Right renal pelvis (tissue), 4 donors: ENCODE results near the gene SETBP1. TPM values are rescaled to one million over a fixed set of nuclear protein-coding genes. Genes with fewer than 3 reads are reported as not detected.

Experiments
- DNase-seq, 4 donors: peaks; one replicate each; pipeline ENCODE4 v3.0.0-alpha.2; 2013; ENCODE audit warnings: low read depth in 4 of 4, low spot score in 3 of 4, missing footprints in 1 of 4
- polyA plus RNA-seq, 4 donors: library from polyadenylated mRNA; unstranded; fragments of 120-200 nt; gene quantifications; one replicate each; pipeline ENCODE4 v1.2.1, GENCODE V29; 2013; ENCODE audit not compliant: insufficient read length in 4 of 4

The SETBP1 gene
- polyA plus RNA-seq, 4 donors: 27.4 to 33.6 (median 32.1) TPM

DNA sequence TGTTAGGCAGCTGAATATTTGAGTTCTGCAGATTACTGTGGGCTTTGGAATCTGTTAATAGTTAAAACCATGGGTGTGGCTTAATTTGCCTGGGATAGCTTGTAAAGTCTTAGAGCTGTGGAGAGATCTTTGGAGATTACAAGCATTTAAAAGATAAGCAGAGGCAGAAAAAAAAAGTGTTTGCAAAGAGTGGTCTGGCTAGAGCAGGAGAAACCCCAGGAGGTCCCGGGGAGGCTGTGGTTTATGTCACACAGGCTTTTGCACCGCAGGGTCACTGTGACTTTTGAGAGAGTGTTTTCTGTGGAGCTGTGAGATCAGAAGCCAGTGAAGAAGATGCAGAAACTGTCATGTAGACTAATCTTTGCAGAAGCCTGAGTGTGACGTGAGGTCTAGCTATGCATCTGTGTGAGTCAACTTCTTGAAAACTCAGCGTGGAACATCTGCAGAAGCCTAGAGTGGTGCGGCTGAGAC is 49.0 kb downstream of the SETBP1 start:
- DNase-seq: no peak

DNA sequence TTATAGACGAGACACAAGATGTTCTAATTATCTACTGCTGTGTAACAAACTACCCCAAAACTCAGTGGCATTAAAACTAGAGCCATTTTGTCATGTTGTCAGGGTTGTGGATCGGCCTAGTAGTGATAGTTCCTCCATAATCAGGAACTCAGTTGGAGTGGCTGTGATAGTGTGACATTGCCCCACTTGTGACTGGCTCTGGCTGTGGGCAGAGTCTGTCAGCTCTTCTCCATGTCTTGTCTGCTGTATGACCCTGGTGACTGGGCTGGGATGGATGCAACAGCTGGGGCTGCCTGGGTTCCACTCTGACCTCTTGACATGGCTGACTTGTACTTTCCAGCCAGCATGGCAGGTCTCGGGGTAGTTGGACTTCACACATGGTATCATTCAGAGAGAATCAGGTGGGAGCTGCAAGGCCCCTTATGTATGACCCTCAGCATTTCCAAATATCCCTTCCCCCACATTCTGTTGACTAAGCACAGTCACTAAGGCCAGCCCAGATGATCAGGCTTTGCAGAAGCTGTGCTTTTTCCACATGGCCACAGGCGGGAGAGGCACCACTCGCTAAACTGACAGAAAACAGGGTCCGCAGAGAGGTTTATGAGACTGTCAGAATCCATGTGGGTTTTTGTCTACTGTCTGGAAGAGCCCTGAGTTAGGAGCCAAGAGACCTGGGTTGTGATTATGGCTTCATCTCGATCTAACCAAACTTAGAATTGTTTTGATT is 50.3 kb downstream of the SETBP1 start:
- no peak for DNase-seq

DNA sequence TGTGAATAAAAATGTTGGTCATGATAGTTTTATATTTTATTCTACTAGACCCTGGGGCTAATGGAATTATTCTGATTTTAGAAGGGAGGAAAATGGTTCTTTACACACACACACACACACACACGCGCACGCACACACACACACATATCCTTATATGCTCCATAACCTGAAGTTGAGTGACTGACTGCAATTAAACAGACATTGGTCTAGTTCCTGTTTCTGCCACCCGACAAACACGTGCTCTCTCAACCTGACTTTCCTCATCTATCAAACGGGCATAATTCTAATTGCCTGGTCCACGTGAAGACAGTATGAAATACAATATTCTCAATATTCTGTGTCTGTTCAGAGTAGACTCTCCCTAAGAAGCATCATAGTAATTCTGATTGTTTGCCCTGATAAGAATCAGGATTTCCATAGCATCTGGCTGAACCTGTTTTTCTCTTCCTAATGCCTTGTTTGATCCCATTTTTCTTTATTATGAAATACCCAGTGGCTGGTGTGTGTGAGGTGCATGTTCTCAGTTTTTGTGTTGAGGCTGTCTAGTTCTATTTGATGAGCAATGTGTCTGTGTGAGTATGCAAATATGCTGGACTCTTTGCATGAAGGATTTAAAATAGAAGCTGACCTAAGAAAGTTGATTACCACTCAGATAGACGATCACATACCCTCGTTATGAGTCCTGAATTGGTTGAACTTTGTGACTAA is 51.0 kb downstream of the SETBP1 start:
- DNase-seq: no peak

DNA sequence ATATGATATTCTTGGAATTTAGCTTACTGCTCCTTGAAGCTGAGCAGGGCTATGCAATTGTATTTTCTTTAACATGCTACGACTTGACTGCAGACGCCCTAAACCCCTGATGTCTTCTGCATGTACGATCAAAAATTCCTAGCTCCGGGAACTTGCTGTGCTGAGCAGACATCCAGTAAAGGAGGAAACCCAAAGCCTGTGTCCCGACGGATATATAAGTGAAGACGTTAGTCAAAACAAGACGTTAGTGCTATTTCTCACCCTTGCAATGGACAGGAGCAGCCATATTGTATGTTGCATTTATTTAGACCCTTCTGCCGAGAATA is 51.5 kb downstream of the SETBP1 start:
- no peak for DNase-seq

DNA sequence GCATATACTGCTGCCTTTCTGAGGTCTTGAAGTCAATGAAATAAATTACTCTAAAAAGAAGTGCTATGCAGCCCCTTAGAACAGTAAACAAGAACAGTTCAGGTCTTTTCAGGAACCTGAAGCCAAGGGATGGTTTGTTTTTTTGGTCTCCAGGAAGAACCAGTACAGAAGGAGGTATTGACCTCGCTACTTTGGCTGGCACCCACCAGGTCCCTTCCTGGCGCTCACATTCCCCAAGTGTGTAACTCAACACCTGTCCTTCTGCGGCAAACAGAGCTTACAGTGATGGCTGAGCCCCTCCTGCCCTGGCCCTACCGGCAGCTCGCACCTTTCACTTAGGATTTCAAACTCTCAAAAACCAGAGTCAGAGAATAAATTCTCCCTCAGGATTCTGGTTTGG is 51.9 kb downstream of the SETBP1 start:
- no peak for DNase-seq

DNA sequence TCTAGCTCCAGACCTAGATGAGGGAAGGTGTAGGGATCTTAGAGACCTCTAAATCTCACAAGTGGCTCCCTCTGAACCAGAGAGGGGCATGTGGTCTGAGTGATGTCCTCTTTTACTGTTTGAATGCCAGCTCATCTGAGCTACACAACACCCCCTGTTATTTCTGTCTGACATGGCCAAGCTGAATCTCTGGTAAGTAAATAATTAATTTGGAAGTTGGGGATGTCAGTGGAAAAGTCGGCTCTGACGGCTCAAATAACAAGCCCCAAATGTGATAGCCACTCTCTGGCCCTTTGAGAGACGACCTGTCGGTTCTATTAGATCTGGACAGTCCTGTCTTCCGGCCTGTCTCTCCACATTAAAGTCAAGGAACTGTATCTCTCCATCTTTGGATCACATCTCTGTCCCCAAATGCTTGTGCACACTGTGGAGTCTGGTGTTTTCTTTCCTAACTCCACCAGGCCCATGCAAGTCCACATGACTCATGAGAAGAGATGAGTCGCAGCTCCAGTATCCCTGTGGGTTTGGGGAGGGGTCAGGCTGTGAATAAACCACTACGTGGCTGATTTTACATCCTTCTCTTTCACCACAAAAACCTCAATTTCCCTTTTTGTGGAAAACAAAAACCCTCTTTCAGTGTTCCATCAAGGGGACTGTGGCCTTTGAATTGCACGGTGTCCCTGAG is 52.5 kb downstream of the SETBP1 start:
- DNase-seq: no peak

DNA sequence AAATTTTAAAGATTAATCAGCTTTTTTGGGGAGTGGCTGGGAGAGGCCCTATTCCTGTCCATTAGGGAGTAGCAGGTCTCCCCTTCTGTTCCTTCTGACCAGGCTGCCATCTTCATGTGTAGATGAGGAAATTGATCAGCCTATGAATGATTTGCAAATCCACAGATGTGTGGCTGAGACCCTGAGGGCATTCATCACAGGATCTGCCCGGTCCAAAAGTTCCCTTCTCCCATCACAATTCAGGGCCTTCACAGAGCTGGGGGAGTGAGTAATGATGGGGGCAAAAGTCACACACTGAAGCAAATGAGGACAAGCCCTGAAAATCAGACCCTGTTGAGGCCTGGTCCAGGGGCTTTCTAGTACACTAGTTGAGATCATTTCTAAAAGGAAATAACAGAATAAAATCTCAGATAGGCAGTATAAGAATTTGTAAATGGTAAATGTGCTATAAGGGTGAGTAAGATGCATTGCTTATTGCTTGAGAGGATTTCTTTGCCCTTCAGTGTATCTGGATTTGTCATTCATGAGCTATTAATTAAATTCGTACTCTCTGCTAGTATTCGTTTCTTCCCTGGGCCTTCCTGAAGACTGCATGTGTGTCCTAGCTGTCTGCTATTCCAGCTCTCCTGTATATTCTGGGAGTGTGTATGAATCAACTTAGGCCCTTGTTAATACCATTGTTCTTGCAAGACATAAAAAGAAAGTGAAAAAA is 53.2 kb downstream of the SETBP1 start:
- DNase-seq: no peak

DNA sequence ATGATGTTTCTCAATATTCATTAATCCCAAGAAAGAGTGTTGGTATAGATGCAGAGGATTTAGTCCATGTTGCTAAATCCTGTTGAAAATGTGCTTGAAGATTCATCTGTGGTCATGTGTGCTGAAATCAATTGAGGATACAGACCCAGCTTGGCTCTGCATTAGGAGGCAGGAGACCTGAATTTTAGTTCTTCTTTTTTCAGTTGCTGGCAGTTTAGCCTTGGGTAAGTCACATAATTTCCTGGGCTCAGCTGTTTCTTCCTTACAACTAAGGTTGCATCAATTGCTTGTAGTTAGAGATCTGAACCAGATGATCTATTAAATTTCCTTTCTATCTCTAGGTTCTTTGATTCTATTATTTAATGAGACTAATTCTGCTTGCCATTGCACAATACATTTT is 54.4 kb downstream of the SETBP1 start:
- DNase-seq: no peak

DNA sequence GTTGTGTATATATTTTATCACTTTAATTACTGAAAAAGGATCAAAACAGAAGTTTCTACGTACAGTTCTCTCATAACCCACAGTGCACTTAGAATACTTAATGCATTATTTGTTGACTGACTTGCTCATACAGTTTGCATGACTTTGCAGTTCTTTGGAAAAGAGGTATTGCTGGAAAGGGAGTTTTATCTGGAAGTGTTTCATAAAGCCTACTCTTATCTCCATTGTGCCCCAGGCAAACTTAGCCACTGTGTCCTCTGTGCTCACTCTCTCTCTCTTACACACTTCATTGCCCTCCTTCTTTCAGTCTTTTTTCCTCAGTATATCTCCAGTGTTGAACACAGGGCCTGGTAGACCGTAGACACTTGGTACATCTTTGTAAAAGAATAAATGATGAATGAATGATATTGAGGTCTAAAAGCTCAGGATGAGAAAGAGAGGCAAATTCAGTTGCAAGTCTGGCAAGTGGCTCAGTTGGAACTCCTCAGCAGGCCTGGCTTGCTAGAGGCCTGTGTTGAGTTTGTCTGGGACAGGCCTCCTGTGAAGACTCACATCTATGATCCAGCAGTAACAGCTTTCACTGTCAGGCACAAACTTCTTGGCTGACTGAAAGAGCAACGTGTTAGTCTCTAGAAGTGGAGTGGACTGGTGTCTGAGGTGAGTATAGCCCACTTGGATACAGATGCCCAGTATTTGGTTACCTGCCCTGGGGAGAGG is 56.1 kb downstream of the SETBP1 start:
- DNase-seq: no peak

DNA sequence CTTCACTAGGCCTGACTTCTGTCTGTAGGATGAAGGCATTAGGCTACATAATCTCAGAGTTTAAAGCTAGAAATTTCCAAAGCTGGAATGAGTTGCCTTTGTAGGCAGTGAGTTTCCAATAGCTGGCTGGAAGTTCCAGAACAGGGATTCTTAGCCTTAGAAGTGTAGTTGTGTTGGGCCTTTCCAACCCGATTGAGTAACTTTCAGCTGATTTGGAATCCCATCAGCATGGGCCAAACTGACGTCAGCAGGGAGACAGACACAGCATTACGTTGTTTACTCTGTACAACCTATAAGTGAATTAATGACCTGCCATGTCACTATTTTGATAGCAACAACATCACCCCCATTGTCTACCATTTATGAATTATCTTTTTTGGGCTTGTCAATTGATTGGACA is 56.9 kb downstream of the SETBP1 start:
- no peak for DNase-seq

DNA sequence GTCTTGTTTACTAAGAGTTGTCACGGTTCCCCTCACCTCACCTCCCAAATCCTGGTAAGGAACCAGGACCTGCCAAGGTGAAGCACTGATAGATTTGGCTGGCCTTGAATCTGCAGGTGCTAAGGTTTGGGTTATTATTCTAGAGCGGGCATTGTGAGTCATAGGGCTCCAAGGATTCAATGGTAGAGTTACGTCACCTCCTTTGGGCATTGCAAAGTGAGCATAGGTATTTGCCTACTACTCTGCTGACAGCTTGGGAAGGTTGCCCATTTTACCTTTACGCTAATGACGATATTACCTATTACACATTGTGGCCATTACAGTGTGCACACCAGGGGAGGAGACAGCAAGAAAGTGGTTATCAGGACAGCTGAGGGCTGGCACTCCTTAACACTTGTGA is 59.3 kb downstream of the SETBP1 start:
- DNase-seq: no peak

DNA sequence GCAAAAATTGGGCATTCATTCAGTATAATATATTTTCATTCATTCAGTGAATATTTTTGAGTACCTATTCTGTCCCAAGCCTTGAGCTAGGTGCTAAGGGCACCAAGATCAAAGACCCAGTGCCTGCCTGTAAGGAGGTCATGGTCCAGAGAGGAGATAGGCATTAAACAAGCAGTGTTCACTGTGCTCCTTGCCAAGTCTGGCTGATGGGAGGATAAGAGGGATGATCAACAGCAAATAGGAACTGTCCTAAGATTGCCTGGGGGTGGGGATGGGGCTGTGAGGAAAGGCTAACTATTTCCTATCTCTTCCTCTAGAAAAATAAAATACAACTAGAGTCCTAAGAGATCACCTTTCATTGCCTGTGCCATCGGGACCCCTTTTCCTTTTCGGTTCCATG is 60.4 kb downstream of the SETBP1 start:
- DNase-seq: no peak

DNA sequence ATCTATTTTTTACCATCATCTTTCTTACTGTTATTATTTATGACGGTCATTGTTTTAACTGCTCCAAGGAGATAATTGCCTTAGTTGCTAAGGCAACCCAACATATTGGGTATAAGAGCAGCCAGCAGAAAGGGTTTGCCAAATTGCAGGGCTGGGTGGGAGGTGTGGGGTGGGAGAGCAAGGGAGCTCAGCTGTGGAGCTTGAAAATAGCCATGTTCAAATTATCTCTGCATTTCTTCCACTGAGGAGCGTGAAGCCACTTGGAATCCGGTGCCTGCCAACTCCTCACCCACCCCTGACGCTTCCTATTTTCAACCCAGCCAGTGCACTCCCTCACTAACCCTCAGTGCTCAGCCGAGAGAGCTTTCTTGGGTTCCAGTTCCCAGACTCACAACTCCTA is 60.8 kb downstream of the SETBP1 start:
- DNase-seq: no peak

DNA sequence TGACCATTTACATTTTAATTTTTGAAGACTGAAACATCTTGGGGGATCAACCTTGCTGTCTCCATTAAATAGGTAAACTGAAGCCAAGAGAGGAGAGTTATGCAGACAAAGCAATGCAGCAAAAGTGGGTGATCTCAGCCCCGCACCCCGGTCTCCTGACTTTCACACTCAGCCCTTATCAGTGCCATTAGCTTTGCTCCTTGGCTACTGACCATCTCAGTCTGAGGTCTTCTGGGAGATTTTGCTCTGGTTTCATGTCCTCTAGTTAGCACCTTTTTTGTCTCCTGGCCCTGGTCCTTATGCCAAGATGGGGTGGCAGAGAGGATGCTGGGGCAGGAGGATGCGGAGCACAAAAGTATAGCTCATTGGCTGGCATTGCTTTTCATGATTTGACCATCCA is 61.4 kb downstream of the SETBP1 start:
- DNase-seq: no peak

DNA sequence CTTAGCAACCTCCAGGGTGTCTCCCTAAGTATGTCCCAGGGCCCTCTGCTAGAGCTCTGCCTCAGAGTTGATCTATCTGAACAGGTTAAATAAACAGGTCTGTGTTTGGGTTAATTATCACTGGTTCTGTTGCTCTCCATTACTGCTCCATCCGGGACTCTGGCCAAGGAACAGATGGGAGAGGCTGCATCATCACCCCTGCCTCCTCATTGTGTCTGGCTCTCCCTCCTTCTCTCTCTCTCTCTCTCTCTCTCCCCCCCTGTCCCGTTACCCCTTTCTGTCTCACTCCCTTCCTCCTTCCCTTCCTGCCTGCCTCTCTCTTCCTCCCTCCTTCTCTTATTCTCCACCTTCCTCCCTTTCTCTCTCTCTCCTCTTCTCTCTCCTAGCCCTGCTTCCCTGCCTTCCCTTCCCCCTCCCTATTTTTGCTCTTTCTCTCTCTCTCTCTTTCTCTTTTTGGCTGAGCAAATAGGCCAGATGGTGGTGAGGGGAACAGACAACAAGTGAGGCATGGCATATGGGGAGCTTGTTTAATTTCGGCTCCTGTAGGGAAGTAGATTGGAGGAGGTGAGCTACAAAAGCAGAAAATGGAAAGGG is 62.1 kb downstream of the SETBP1 start:
- DNase-seq: no peak

DNA sequence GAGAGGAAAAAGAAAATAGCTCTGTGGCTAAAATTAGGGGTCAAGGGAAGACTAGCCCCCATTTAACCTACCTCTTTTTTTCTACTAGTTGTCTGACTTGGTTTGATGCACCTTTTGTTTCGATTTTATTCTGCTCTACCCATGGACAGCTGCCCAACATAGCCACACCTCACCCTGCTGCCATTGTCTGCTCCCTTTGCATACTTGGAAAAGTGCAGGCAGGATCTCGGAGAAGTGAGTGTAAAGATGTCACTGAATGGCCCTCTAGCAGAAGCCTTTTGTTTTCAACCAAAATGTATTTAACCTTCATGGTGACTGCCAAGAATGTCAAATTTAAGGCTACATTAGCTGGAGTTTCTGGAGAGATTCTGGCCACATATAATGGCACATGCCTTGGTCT is 62.9 kb downstream of the SETBP1 start:
- DNase-seq: no peak

DNA sequence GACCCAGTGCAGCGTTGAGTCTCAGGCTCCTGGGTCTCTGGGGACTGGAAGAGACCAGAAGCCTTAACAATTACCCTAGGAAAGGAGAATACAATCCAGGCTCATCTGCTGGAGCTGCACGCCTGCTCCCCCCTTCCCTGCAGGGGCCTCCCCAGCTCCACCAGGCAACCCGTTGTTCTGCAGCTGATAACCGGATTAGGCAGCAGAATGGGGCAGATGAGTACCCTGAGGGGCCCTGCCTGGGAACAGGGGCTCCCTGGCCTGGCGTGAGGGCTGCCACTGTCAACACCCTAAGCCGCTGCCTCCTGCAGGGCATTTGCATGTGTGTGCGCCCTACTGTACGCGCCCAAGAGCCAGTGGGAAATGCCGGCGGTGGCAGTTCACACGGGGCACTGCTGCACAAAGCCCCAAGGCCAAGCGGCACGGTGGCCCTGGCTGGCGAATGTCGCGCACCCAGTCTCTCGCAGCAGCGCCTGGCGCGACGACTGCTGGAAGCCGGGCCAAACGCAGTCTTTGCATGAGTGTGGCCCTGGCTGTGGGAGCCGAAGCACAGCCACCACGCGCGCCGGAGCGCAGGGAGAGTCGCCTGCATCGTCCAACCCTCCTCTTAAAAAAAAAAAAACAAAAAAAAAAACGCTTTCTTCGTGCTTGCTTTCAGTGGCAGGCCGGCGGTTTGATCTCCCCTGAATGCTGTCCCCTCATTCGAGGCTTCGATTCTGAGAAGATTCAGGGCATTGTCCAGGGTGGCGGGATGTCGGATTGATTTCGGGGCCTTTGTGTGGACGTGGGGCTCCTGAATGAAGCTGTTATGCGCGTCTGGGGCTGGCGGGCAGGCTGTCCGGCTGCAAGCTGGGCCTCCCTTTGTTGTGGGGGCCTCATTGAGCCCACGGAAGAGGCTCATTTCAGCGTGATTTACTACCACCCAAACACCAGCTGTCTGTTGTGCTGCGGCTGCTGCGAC is 63.8 kb downstream of the SETBP1 start:
- DNase-seq: peak in 1 of 4 donors; percentile 28

DNA sequence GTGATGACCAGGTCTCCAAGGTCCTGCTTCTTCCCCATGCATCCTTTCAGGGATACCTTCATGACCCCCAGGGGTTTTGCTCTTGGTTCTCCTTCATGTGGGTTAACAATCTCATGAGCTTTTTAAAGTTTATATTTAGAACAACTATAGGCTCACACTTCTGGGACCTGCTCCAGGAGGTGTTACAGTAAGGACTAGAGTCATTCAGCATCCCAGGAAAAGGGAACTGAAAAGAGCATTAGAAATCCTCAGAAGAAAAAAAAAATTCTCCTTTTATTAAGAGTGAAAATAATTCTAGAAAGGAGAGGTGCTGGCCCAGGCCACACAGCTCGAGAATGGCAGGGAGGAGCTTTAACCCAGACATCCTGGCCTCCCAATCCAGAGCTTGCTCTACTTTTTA is 66.5 kb downstream of the SETBP1 start:
- DNase-seq: no peak

DNA sequence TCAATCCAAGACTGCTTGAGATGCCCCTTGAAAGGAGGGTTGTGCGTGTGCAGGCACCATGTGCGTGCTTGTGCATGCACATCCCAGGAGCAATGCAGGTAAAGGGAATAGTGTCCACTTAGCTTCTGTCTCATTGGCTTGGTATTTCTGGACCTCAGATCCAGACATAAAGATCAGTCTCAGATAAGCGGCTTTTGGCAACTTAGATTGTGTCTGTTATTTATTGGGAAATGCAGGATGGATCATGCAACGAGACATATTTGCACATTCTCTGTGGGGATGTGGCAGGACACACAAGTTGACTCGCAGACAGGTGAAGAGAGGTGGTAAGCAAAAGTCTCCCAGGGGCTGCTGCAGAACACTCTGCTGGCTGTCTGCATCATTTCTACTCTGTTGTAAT is 67.9 kb downstream of the SETBP1 start:
- no peak for DNase-seq
